Neutrophil (primary cell): Measurements from ENCODE around the gene GRB10.
"Not testable (repeated sequence)": the region's sequence is repeated elsewhere in the genome, so short reads cannot be mapped to it uniquely, and the experiment has no call there.

Experiments
- H3K27ac ChIP-seq: fragments of 200-600 bp; sonication (generic); 2 replicates; pipeline ENCODE4 v1.5.1; 2016; ENCODE audit warnings: mild to moderate bottlenecking, moderate library complexity
- H3K27me3 ChIP-seq: fragments of 200-600 bp; sonication (generic); 2 replicates; pipeline ENCODE4 v1.6.0; 2016; ENCODE audit warnings: mild to moderate bottlenecking
- H3K36me3 ChIP-seq: fragments of 200-600 bp; sonication (generic); 2 replicates; pipeline ENCODE4 v1.5.1; 2017
- H3K4me1 ChIP-seq, 2 experiments: fragments of 200-600 bp in 1 of 2; sonication (generic) in 1 of 2; 1 replicate in 1 of 2; 2 replicates in 1 of 2; pipeline versions ENCODE4 v1.5.1 to v1.6.1; 2013 to 2016; ENCODE audit warnings: low read depth in 1 of 2, low read length in 1 of 2, mild to moderate bottlenecking in 1 of 2, moderate library complexity in 1 of 2; ENCODE audit not compliant: control insufficient read depth in 1 of 2, insufficient read depth in 1 of 2
- H3K4me3 ChIP-seq, 2 experiments: fragments of 200-600 bp in 1 of 2; sonication (generic) in 1 of 2; 1 replicate in 1 of 2; 2 replicates in 1 of 2; pipeline ENCODE4 v1.5.1; 2013 to 2016; ENCODE audit warnings: low read depth in 1 of 2, low read length in 1 of 2, mild to moderate bottlenecking in 1 of 2, moderate library complexity in 1 of 2
- H3K9me3 ChIP-seq: fragments of 200-600 bp; sonication (generic); 2 replicates; pipeline ENCODE4 v1.5.1; 2016
- TF ChIP-seq, protein P1 (sequence below): fragments of 200-600 bp; sonication (generic); IDR thresholded peaks from 2 replicates; pipeline ENCODE4 v1.5.1; 2016; ENCODE audit warnings: antibody characterized with exemption

GRB10 gene

DNA sequence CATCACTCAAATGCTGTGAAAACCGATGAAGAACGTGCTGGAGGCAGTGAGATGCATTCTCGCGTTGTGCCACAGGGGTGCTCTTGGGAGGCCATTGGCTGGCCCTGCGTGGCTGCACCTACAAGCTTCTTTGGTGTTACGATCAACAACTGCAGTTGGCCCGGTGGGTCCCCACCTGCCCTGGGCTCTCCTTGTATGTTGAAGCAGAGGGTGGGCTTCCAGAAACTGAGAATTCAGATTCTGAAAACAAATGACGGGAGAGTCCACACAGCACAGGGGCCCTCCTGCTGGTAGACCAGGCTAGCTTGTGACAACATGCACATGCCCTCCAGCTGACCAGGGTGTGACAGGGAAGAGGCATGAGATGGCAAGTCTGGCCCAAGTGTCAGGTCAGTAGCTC, 193.8 kb downstream of the GRB10 start:
- H3K4me3 ChIP-seq = no peak overlapping the region
- TF ChIP-seq, protein P1, sequence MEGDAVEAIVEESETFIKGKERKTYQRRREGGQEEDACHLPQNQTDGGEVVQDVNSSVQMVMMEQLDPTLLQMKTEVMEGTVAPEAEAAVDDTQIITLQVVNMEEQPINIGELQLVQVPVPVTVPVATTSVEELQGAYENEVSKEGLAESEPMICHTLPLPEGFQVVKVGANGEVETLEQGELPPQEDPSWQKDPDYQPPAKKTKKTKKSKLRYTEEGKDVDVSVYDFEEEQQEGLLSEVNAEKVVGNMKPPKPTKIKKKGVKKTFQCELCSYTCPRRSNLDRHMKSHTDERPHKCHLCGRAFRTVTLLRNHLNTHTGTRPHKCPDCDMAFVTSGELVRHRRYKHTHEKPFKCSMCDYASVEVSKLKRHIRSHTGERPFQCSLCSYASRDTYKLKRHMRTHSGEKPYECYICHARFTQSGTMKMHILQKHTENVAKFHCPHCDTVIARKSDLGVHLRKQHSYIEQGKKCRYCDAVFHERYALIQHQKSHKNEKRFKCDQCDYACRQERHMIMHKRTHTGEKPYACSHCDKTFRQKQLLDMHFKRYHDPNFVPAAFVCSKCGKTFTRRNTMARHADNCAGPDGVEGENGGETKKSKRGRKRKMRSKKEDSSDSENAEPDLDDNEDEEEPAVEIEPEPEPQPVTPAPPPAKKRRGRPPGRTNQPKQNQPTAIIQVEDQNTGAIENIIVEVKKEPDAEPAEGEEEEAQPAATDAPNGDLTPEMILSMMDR = no peak
- peaks cover 5% of the 10 kb centered on the region for H3K9me3 ChIP-seq
- no peaks in the 10 kb centered on the region for H3K4me1 ChIP-seq
- peaks cover 22% of the 10 kb centered on the region for H3K36me3 ChIP-seq
- no peak overlapping the region for H3K27ac ChIP-seq
- H3K27me3 ChIP-seq = no peaks in the 10 kb centered on the region

DNA sequence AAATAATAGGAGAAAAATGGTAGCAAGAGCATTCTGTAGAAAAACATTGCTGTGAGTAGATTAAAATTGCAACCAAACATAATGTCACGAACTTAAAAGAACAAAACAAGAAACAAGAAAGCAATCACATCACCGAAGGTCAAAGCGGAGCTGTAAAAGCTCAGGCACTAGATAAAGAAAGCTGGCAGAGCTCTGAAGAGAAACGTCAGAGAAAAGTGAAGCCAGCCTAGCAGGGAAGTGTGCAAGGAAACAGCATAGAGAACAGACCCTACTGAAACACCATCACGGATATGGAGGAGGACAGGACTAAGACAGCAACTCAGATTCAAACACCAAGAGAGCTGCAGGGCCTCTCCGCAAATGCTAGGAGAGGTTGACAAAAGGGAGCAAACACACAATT, 195.0 kb downstream of the GRB10 start:
- TF ChIP-seq, protein P1 = no peak
- Histone ChIP-seq H3K36me3 (peaks cover 11% of the 10 kb centered on the region), H3K27me3 (no peaks in the 10 kb centered on the region), H3K4me3 (no peak overlapping the region), H3K27ac (no peak overlapping the region), H3K9me3 (peaks cover 6% of the 10 kb centered on the region), H3K4me1 (no peaks in the 10 kb centered on the region)

DNA sequence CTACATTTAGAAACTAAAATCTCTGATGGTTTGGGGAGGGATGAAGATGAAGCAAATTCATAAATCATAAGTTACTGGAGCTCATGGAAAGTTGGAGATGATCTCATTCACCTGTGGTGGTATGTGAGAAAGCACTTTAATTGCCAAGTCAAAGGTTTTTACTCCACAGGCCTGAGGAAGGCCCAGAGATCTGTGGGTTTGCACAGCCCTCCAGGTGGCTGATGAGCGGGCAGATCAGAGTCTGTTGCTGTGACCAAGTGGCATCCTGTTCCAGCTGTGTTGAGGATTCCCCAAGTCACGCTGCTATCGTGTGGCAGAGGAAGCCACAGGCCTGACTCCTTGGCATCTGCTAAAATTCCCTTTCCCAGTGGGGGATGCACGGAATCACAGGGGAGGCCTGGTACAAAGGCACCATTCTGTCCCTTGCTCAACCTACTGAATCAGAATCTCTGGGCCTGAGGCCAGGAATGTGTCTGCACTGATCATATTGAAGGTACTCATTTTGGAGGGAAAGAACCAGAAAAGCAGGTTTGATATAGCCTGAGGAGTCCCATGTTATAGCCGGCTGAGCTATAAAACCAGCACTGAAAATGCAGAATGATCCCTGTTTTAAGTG, 197.8 kb downstream of the GRB10 start:
- H3K27me3 ChIP-seq = no peaks in the 10 kb centered on the region
- H3K27ac ChIP-seq = no peak overlapping the region
- H3K9me3 ChIP-seq = peaks cover 6% of the 10 kb centered on the region
- H3K4me3 ChIP-seq = no peak overlapping the region
- no peaks in the 10 kb centered on the region for H3K4me1 ChIP-seq
- H3K36me3 ChIP-seq = no peaks in the 10 kb centered on the region
- TF ChIP-seq, protein P1 = no peak

DNA sequence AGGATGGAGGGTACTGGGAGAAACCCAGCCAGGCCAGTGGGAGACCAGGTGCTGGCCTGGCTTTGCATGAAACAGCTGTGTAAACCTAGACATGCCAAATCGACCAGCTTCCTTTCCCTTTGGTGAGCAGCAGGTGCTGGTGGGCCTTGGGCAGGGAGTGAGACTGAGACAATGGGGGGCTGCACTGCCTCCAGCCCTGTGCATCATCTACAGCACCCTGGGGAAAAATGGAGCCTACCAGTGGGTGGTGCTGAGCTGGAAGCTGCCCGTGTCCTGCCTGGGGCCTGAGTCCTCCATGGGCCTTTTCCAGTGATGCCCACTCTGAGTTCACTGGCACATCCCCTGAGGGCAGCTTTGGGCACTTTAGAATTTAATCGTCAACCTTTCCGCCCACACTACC, 198.3 kb downstream of the GRB10 start:
- Histone ChIP-seq H3K27me3 (no peaks in the 10 kb centered on the region), H3K4me3 (no peak overlapping the region), H3K9me3 (peaks cover 6% of the 10 kb centered on the region), H3K36me3 (no peaks in the 10 kb centered on the region), H3K27ac (no peak overlapping the region), H3K4me1 (no peaks in the 10 kb centered on the region)
- TF ChIP-seq, protein P1 = no peak

DNA sequence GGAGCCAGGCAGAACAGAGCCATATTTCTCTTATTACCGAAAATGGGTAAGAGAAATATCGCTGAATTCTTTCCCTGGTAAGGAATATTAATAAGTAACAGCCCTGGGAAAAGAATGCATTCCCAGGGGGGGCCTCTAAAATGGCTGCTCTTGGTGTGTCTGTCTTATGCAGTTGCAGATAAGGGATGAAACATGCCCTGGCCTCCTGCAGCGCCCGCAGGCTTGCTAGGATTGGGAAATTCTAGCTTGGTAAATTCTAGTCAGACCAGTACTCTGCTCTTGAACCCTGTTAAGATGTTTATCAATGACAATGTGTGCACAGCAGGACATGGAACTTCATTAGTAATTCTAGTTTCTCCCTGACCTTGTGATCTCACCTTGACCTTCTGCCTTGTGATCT, 199.4 kb downstream of the GRB10 start:
- H3K36me3 ChIP-seq, H3K9me3 ChIP-seq, H3K27ac ChIP-seq, H3K4me1 ChIP-seq, H3K27me3 ChIP-seq, H3K4me3 ChIP-seq: not testable (repeated sequence)

DNA sequence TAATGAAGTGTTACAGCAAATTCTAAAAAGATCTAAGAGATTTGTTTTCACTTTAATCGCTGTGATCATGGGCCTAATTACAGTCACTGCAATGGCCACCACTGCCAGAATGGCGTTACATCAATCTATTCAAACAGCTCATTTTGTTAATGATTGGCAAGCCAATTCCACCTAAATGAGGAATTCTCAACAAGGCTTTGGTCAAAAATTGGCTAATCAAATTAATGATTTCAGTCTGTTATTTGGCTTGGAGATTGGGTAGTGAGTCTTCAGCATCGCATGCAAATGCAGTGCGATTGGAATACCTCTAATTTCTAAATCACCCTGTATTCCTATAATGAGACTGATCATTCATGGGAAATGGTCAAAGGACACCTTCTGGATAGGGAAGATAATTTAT, 200.4 kb downstream of the GRB10 start:
- H3K9me3 ChIP-seq, H3K4me1 ChIP-seq, H3K27ac ChIP-seq, H3K27me3 ChIP-seq, H3K4me3 ChIP-seq, H3K36me3 ChIP-seq: not testable (repeated sequence)

DNA sequence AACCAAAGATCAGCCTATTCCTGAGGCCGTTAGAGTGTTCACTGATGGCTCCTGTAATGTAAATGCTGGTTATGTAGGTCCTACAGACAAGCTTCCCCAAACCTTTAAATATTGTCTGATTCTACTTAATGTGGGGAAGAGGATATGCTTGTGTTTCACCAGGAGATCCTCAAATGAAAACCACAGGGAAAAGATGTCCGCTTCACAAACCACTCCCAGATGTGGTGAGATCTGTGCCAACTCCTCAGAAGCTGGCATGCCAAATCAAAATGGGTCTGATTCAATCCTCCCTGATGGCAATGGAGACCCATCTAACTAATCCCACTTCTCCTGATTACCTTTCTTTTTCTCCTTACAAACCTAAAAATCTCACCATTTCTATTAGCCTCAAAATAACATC, 202.0 kb downstream of the GRB10 start:
- H3K4me1 ChIP-seq, H3K4me3 ChIP-seq, H3K36me3 ChIP-seq, H3K27ac ChIP-seq, H3K9me3 ChIP-seq, H3K27me3 ChIP-seq: not testable (repeated sequence)
